22Rv1 (cell line): ENCODE data around the gene OGDH.

ENCODE experiments used
- H3K27ac ChIP-seq: fragments of 450-650 bp; 2 replicates; pipeline ENCODE4 v1.5.1; 2017
- CTCF ChIP-seq: fragments of 450-650 bp; IDR thresholded peaks from 2 replicates; pipeline ENCODE4 v1.5.1; 2017; ENCODE audit warnings: mild to moderate bottlenecking
- ZFX ChIP-seq: fragments of 450-650 bp; IDR thresholded peaks from 2 replicates; pipeline ENCODE4 v1.6.1; 2017; ENCODE audit warnings: antibody characterized with exemption, borderline replicate concordance

OGDH gene

GRCh38 chr7:44681645-44682044 is 75.2 kb downstream of the OGDH start:
- no peak for TF ChIP-seq ZFX
- TF ChIP-seq CTCF, result no peak
- no peak overlapping the region for H3K27ac ChIP-seq

DNA sequence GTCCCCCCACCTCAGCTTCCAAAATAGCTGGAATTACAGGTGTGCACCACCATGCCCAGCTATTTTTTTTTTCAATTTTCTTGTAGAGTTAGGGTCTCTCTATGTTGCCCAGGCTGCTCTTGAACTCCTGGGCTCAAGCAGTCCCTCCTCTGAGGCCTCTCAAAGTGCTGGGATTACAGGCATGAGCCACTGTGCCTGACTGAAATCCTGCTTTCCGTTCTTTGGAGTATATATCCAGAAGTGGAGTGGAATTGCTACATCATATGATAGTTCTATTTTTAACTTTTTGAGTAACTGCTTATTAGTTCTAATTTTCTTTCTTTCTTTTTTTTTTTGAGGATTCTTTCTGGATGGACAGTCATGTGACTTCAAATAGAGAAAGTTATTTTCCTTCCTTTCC is 79.3 kb downstream of the OGDH start:
- H3K27ac ChIP-seq, result no peak overlapping the region
- TF ChIP-seq CTCF (no peak), ZFX (no peak)

GRCh38 chr7:44689427-44689826 is 83.0 kb downstream of the OGDH start:
- TF ChIP-seq CTCF (no peak), ZFX (no peak)

DNA sequence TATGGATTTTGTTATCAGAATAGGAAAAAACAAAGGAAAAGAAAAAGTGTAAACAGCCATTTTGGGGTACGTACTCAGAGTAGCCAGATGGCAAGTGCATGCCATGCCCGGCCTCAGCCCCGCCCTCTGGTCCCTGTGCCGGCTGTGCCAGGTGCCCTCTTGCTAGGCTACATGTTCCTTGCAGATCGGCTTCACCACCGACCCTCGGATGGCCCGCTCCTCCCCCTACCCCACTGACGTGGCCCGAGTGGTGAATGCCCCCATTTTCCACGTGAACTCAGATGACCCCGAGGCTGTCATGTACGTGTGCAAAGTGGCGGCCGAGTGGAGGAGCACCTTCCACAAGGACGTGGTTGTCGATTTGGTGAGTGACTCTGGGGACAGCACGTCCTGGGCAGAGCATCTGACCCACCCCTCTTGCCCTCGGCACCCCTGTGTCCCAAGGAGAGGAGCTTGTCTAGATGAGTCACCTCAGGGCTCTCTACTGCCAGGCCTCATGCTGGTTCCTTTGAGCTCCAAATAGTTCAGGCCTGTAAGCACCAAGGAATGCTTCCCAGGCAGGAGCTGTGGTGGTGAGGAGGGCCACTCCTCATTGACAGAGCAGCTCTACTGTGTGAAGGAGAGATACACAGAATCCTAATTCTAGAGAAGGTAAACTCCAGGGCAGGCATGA is 87.3 kb downstream of the OGDH start:
- no peak overlapping the region for H3K27ac ChIP-seq
- TF ChIP-seq CTCF (no peak), ZFX (no peak)

More at GRCh38 chr7:44689427-44689826, 83.0 kb downstream of the OGDH start:
- no peak overlapping the region for H3K27ac ChIP-seq

DNA sequence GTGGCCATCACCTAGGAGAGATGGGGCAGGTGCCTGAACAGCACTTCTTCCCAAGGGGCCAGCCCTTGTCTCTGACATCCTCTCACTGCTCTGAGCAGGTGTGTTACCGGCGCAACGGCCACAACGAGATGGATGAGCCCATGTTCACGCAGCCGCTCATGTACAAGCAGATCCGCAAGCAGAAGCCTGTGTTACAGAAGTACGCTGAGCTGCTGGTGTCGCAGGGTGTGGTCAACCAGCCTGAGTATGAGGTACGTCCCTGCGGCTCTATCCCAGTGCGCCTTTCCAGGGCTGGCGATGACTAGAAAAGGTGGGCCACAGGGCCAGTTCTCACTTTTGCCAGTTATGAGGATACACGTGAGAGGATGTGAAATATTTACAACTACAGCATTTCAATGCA is 87.9 kb downstream of the OGDH start:
- TF ChIP-seq ZFX, result no peak
- no peak overlapping the region for H3K27ac ChIP-seq

GRCh38 chr7:44694766-44695165 is 88.3 kb downstream of the OGDH start:
- TF ChIP-seq CTCF (no peak), ZFX (no peak)
- H3K27ac ChIP-seq, result no peak overlapping the region

- H3K27ac ChIP-seq, result no peak overlapping the region
- TF ChIP-seq ZFX (no peak), CTCF (no peak)
Observed at GRCh38 chr7:44695756-44696155, 89.3 kb downstream of the OGDH start.

DNA sequence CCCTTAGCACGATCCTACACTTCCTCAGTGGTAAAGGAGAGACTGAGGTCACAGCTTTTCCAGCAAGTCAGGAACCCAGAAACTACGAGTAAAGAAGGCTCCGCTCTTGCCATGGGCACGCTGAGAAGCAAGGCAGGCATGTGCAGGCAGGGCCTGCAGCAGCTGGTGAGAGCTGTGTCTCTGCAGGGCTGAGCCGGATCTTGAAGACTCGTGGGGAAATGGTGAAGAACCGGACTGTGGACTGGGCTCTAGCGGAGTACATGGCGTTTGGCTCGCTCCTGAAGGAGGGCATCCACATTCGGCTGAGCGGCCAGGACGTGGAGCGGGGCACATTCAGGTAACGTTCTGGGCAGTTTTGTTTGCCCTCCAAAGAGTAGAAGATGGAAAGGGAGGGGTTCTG is 90.3 kb downstream of the OGDH start:
- TF ChIP-seq CTCF, result no peak
- TF ChIP-seq ZFX, result no peak
- no peak overlapping the region for H3K27ac ChIP-seq
